DOHH2 (cell line): ENCODE measurements around the gene CYP2J2.
A peak's percentile ranks its signal among the peaks of the same experiment; 100 is the strongest.

ENCODE experiments used
- CTCF ChIP-seq: fragments of 200-600 bp; sonication (generic); IDR thresholded peaks from one replicate; pipeline ENCODE4 v1.5.1; 2014; ENCODE audit warnings: antibody characterized with exemption, mild to moderate bottlenecking, low read depth, low read length; ENCODE audit not compliant: poor library complexity, severe bottlenecking
- EZH2phosphoT487 ChIP-seq: fragments of 200-600 bp; sonication (generic); IDR thresholded peaks from 2 replicates; pipeline ENCODE4 v1.6.1; 2017; ENCODE audit warnings: borderline replicate concordance, mild to moderate bottlenecking, antibody characterized with exemption, low read length, moderate library complexity, mixed read lengths

GRCh38 chr1:59971464-59971911 lies 44.9 kb upstream of the CYP2J2 start:
- peak; percentile 95 for TF ChIP-seq CTCF
- TF ChIP-seq EZH2phosphoT487, result no peak
